ENCODE measurements around the gene NEK5.

NEK5 gene

GRCh38 chr13:52022356-52022755, 106.5 kb downstream of the NEK5 start:
- no peaks in the 10 kb centered on the region for H3K27me3 Mint-ChIP-seq
- H3K27ac Mint-ChIP-seq: no peak overlapping the region
- H3K4me1 Mint-ChIP-seq: peaks cover 38% of the 10 kb centered on the region
- no peak overlapping the region for H3K4me3 Mint-ChIP-seq
- peaks cover 10% of the 10 kb centered on the region for H3K9me3 Mint-ChIP-seq
- H3K36me3 Mint-ChIP-seq: peaks cover 80% of the 10 kb centered on the region
- no peak for ATAC-seq

DNA sequence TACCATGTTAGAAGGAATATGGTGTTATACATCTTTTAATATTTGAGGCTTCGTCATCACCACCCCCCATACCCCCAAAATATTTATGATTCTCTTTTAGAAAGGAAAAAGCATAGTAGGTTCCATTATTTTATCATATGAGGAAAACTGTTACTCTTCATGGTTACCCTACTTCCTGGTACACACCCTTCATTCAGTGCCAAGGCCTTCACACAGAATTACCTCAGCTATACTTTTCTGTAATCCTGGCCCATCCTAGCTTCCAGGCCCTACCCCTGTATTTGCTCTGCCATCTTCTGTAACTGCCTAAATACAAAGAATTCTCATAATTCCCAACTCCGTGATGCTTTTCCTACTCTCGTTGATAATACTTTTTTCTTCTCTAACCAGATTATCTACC, 108.7 kb downstream of the NEK5 start:
- no peaks in the 10 kb centered on the region for H3K27me3 Mint-ChIP-seq
- no peak for ATAC-seq
- H3K36me3 Mint-ChIP-seq: peaks cover 78% of the 10 kb centered on the region
- H3K9me3 Mint-ChIP-seq: no peaks in the 10 kb centered on the region
- peaks cover 19% of the 10 kb centered on the region for H3K4me1 Mint-ChIP-seq
- no peak overlapping the region for H3K4me3 Mint-ChIP-seq
- H3K27ac Mint-ChIP-seq: no peak overlapping the region

DNA sequence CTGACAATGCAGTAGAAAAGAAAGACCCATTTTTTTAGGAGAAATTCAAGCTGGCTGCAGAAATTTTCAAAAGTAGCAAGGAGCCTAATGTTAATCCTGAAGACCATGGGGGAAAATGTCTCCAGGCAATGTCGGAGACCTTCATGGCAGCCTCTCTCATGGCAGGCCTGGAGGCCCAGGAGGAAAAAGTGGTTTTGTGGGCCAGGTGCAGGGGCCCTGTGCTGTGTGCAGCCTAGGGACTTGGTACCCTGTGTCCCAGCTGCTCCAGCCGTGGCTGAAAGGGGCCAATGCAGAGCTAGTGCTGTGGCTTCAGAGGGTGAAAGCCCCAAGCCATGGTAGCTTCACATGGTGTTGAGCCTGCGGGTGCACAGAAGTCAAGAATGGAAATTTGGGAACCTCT, 112.6 kb downstream of the NEK5 start:
- H3K27ac Mint-ChIP-seq: no peak overlapping the region
- H3K4me1 Mint-ChIP-seq: peaks cover 23% of the 10 kb centered on the region
- peaks cover 53% of the 10 kb centered on the region for H3K36me3 Mint-ChIP-seq
- H3K27me3 Mint-ChIP-seq: peaks cover 3% of the 10 kb centered on the region
- H3K9me3 Mint-ChIP-seq: no peaks in the 10 kb centered on the region
- no peak overlapping the region for H3K4me3 Mint-ChIP-seq
- ATAC-seq: no peak

- Mint-ChIP-seq H3K27me3 (peaks cover 38% of the 10 kb centered on the region), H3K4me3 (peak overlapping the region; percentile 90), H3K9me3 (no peaks in the 10 kb centered on the region), H3K36me3 (peaks cover 21% of the 10 kb centered on the region), H3K27ac (peak overlapping the region; percentile 91), H3K4me1 (peaks cover 14% of the 10 kb centered on the region)
- no peak for ATAC-seq
Observed at GRCh38 chr13:52012512-52012836, 116.4 kb downstream of the NEK5 start.

- Mint-ChIP-seq H3K27ac (peak within 1 kb of the TSS; percentile 91), H3K4me3 (peak within 1 kb of the TSS; percentile 90), H3K36me3 (peaks cover 15% of the 10 kb centered on the region), H3K4me1 (peaks cover 11% of the 10 kb centered on the region), H3K9me3 (no peaks in the 10 kb centered on the region), H3K27me3 (peaks cover 44% of the 10 kb centered on the region)
- ATAC-seq: peak; percentile 100
Observed at GRCh38 chr13:52011632-52012511, 117.0 kb downstream of the NEK5 start, which contains the start of gene ALG11. ALG11 (plus strand) TSS chr13:52012398; CDS start chr13:52012419, 21 bp downstream.

DNA sequence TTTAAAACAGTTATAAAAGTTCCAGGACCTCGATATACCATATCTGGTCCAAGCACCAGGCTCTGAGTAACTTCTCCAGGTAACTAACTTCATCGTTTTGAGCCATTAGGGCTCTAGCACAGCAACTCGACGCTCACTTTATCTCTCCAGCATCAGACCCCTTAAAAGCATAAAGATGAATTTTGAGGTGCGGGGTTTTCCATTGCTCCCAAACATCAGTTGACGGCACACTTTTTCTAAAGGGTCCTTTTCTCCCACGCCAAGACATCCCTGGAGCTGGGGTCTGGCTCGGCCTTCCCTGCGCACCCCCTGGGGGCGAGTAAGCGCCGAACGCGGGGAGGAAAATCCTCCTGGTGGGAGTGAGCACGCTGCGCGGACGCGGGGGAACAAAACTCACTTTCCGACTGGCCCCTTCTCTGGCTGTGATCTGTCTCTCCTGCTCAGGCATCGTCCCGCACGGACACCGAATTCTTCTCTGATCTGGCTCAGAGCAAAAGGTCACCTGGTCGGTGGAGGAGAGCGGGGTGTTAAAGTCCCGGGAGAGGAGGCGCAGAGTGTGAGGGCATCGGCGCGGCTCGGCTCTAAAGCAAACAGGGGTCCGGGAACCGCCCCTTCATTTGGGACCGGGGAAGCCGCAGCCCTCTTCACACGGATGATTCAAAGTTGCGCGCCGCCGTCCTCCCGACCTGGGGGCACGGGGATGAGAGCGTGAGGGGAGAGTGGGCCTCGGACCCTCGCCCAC, 117.8 kb downstream of the NEK5 start, which contains the start of gene ATP7B:
Gene ATP7B, minus strand, starts transcription at position 561 of the 742 bp plus-strand sequence. Its CDS starts 113 bp downstream, at position 448.
- Mint-ChIP-seq H3K27me3 (peaks cover 50% of the 10 kb centered on the region), H3K4me1 (peaks cover 11% of the 10 kb centered on the region), H3K27ac (peak within 1 kb of the TSS; percentile 91), H3K36me3 (peaks cover 6% of the 10 kb centered on the region), H3K9me3 (no peaks in the 10 kb centered on the region), H3K4me3 (peak within 1 kb of the TSS; percentile 90)
- peak; percentile 18 for ATAC-seq

DNA sequence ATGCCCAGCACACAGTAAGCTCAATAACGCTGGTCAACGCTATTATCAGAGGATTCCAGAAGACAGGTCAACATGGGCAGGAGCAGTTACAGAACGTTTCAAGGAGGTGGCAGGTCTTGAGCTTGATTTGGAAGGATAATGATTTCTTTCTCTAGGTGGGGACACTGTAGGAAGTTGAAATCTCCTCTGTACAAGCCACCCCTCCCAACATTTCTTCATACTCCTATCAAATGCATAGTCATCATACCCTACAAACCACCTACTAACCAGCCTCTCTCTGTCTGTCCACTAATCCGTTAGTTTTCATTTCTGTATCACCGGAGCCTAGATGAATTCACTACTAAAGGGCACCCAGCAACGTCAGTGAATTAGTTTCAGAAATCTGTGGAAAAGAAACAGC, 118.9 kb downstream of the NEK5 start:
- Mint-ChIP-seq H3K4me1 (peaks cover 11% of the 10 kb centered on the region), H3K9me3 (no peaks in the 10 kb centered on the region), H3K4me3 (no peak overlapping the region), H3K27ac (no peak overlapping the region), H3K36me3 (no peaks in the 10 kb centered on the region), H3K27me3 (peaks cover 50% of the 10 kb centered on the region)
- ATAC-seq: no peak

- ATAC-seq: no peak
- Mint-ChIP-seq H3K4me3 (no peak overlapping the region), H3K27ac (no peak overlapping the region), H3K4me1 (peaks cover 7% of the 10 kb centered on the region), H3K27me3 (peaks cover 52% of the 10 kb centered on the region), H3K36me3 (no peaks in the 10 kb centered on the region), H3K9me3 (no peaks in the 10 kb centered on the region)
Observed at GRCh38 chr13:52006523-52007245, 122.2 kb downstream of the NEK5 start.

- Mint-ChIP-seq H3K27ac (no peak overlapping the region), H3K9me3 (no peaks in the 10 kb centered on the region), H3K36me3 (no peaks in the 10 kb centered on the region), H3K4me3 (no peak overlapping the region), H3K27me3 (peaks cover 52% of the 10 kb centered on the region), H3K4me1 (peaks cover 9% of the 10 kb centered on the region)
- ATAC-seq: no peak
Observed at GRCh38 chr13:52005841-52006522, 122.9 kb downstream of the NEK5 start.

- peaks cover 45% of the 10 kb centered on the region for H3K27me3 Mint-ChIP-seq
- H3K4me1 Mint-ChIP-seq: peaks cover 6% of the 10 kb centered on the region
- peak; percentile 28 for ATAC-seq
- no peak overlapping the region for H3K4me3 Mint-ChIP-seq
- no peaks in the 10 kb centered on the region for H3K9me3 Mint-ChIP-seq
- no peaks in the 10 kb centered on the region for H3K36me3 Mint-ChIP-seq
- H3K27ac Mint-ChIP-seq: no peak overlapping the region
Observed at GRCh38 chr13:52004511-52005170, 124.2 kb downstream of the NEK5 start.

DNA sequence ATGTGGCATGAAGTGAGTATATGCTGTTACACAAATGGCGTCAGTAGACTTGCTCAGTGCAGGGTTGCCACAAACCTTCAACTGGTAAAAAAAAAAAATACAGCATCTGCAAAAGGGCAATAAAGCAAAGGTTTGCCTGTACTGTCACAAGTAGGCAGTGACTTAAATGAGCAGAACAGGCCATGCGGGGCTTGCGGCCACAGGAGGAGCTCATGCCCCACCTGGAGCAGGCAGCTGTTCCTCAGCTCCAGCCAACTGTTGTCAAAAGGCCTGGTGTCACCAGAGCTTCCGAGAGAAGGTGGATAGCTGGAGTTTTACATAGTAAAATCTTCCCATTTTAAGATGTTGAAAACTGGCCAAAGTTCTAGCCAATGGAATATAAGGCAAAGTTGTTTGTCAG, 125.3 kb downstream of the NEK5 start:
- no peaks in the 10 kb centered on the region for H3K9me3 Mint-ChIP-seq
- ATAC-seq: no peak
- H3K4me1 Mint-ChIP-seq: peaks cover 6% of the 10 kb centered on the region
- peaks cover 45% of the 10 kb centered on the region for H3K27me3 Mint-ChIP-seq
- no peak overlapping the region for H3K27ac Mint-ChIP-seq
- H3K36me3 Mint-ChIP-seq: no peaks in the 10 kb centered on the region
- no peak overlapping the region for H3K4me3 Mint-ChIP-seq

DNA sequence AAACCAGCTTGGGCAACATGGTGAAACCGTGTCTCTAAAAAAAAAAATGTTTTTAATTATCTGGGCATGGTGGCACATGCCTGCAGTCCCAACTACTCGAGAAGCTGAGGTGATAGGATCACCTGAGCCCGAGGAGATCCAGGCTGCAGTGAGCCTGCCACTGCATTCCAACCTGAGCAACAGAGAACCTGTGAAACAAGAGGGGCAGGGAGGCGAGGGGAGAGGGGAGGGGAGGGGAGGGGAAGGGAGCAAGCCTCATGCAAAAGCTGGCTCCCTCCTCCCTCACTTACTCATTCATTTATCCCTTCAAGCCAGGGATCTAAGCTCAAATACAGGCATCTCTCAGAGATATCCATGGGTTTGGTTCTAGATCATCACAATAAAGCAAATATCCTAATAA, 126.5 kb downstream of the NEK5 start:
- Mint-ChIP-seq H3K36me3 (no peaks in the 10 kb centered on the region), H3K4me1 (peaks cover 6% of the 10 kb centered on the region)
- no peak for ATAC-seq

GRCh38 chr13:52001120-52001731, 127.6 kb downstream of the NEK5 start:
- Mint-ChIP-seq H3K4me1 (peaks cover 6% of the 10 kb centered on the region), H3K27ac (no peak overlapping the region), H3K36me3 (no peaks in the 10 kb centered on the region), H3K27me3 (peaks cover 43% of the 10 kb centered on the region), H3K9me3 (no peaks in the 10 kb centered on the region), H3K4me3 (no peak overlapping the region)
- ATAC-seq: no peak

More for the DNA sequence above, 126.5 kb downstream of the NEK5 start:
- Mint-ChIP-seq H3K27me3 (peaks cover 48% of the 10 kb centered on the region), H3K9me3 (no peaks in the 10 kb centered on the region), H3K27ac (no peak overlapping the region), H3K4me3 (no peak overlapping the region)

DNA sequence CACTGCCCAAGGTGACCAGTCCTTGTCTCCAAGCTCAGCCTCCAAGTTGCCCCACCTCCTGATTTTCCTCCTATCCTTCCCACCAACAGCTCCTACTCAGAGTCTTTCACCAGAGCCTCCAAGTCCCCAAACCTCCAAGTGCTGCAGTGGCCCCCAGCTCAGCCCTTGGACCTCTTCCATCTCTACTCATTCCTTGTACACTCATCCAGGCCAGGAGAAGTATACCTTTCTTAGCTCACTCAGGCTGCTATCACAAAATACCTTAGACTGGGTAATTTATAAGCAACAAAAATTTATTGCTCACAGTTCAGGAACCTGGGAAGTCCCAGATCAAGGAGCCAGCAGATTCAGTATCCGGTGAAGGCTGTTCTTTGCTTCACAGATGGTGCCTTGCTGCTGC, 129.0 kb downstream of the NEK5 start:
- ATAC-seq: no peak
- Mint-ChIP-seq H3K27ac (no peak overlapping the region), H3K4me3 (no peak overlapping the region), H3K9me3 (no peaks in the 10 kb centered on the region), H3K4me1 (peaks cover 6% of the 10 kb centered on the region), H3K27me3 (peaks cover 43% of the 10 kb centered on the region), H3K36me3 (no peaks in the 10 kb centered on the region)

All from stimulated activated memory B cell treated with anti-CD40 and anti-IgM and Interleukin-4, amounts not matched to agents 10 μg/mL and 1 μg/mL and 100 μg/mL, for 72 hours (primary cell).